Naive thymus-derived CD4-positive, alpha-beta T cell (primary cell): Measurements from ENCODE around the gene NSD2. TPM values are rescaled to one million over a fixed set of nuclear protein-coding genes. Genes with fewer than 3 reads are reported as not detected.
A peak's percentile ranks its signal among the peaks of the same experiment; 100 is the strongest.
"Not testable (repeated sequence)": the region's sequence is repeated elsewhere in the genome, so short reads cannot be mapped to it uniquely, and the experiment has no call there.

Source experiments
- ATAC-seq: fragments of 150-1000 bp; cut with Tn5 transposase; 2 replicates; pipeline ENCODE4 v1.10.0; 2021; ENCODE audit warnings: mild to moderate bottlenecking, moderate library complexity
- CTCF ChIA-PET: fragments of 350-600 bp; sonication (Branson Sonifier 250); formaldehyde crosslinking; loops from one replicate; lab custom pipeline; 2021; ENCODE audit warnings: antibody characterized with exemption; lab: Charles Lee
- POLR2A ChIA-PET: fragments of 350-600 bp; sonication (Branson Sonifier 250); formaldehyde crosslinking; loops from one replicate; lab custom pipeline; 2021; ENCODE audit warnings: antibody characterized with exemption, inconsistent platforms; lab: Charles Lee
- DNase-seq, 9 donors: peaks; one replicate each; pipeline versions ENCODE4 v3.0.0 to v3.0.0-alpha.2; 2020 to 2022; ENCODE audit warnings: mixed read lengths in 1 of 9
- H3K27ac ChIP-seq: one replicate; pipeline ENCODE4 v1.7.0; 2013; ENCODE audit warnings: mild to moderate bottlenecking, low read depth, low read length, moderate library complexity
- H3K27me3 ChIP-seq, 2 donors: one replicate each; pipeline ENCODE4 v1.7.0; 2013; ENCODE audit warnings: low read length in 2 of 2, mild to moderate bottlenecking in 2 of 2, moderate library complexity in 2 of 2; ENCODE audit not compliant: control insufficient read depth in 2 of 2, insufficient read depth in 2 of 2
- H3K36me3 ChIP-seq, 3 experiments: 1 replicate in 2 of 3; 2 replicates in 1 of 3; pipeline ENCODE4 v1.7.0; 2013; ENCODE audit warnings: low read length in 3 of 3, mild to moderate bottlenecking in 3 of 3, moderate library complexity in 1 of 3; ENCODE audit not compliant: insufficient read depth in 3 of 3, control insufficient read depth in 2 of 3
- H3K4me1 ChIP-seq, 2 donors: one replicate each; pipeline ENCODE4 v1.7.0; 2013; ENCODE audit warnings: low read length in 2 of 2, mild to moderate bottlenecking in 2 of 2, moderate library complexity in 1 of 2; ENCODE audit not compliant: control insufficient read depth in 2 of 2, insufficient read depth in 2 of 2
- H3K4me3 ChIP-seq: 2 replicates; pipeline ENCODE4 v1.7.0; 2013; ENCODE audit warnings: mild to moderate bottlenecking, low read length
- H3K9me3 ChIP-seq, 3 experiments: 1 replicate in 2 of 3; 2 replicates in 1 of 3; pipeline ENCODE4 v1.7.0; 2013; ENCODE audit warnings: low read length in 3 of 3; ENCODE audit not compliant: control insufficient read depth in 2 of 3
- H3K27ac Mint-ChIP-seq, 9 donors: one replicate each; pipeline ENCODE4 v1.8.0; 2020 to 2022; ENCODE audit warnings: mixed read lengths in 9 of 9, mild to moderate bottlenecking in 8 of 9, moderate library complexity in 5 of 9, inconsistent platforms in 2 of 9
- H3K27me3 Mint-ChIP-seq, 5 donors: one replicate each; pipeline ENCODE4 v1.8.0; 2021 to 2022; ENCODE audit warnings: mixed read lengths in 5 of 5, mild to moderate bottlenecking in 1 of 5
- H3K36me3 Mint-ChIP-seq, 5 donors: one replicate each; pipeline ENCODE4 v1.8.0; 2020 to 2022; ENCODE audit warnings: mixed read lengths in 5 of 5, mild to moderate bottlenecking in 3 of 5, inconsistent platforms in 1 of 5
- H3K4me1 Mint-ChIP-seq, 7 donors: one replicate each; pipeline ENCODE4 v1.8.0; 2020 to 2022; ENCODE audit warnings: mixed read lengths in 7 of 7, mild to moderate bottlenecking in 3 of 7, inconsistent platforms in 1 of 7
- H3K4me3 Mint-ChIP-seq, 10 donors: one replicate each; pipeline ENCODE4 v1.8.0; 2020 to 2022; ENCODE audit warnings: mild to moderate bottlenecking in 10 of 10, mixed read lengths in 10 of 10, moderate library complexity in 6 of 10, inconsistent platforms in 2 of 10
- H3K9me3 Mint-ChIP-seq, 11 donors: one replicate each; pipeline ENCODE4 v1.8.0; 2020 to 2022; ENCODE audit warnings: mixed read lengths in 11 of 11, mild to moderate bottlenecking in 4 of 11, inconsistent platforms in 1 of 11, moderate library complexity in 1 of 11
- intact Hi-C, 2 donors: fragments of 100-400 bp; cut with micrococcal nuclease; formaldehyde crosslinking; loops; one replicate each; pipeline ENCODE4 v1.15.1; 2023
- polyA plus RNA-seq, 2 donors: library from polyadenylated mRNA; unstranded; fragments of 300-500 nt; fragmentation: Illumina TruSeq; gene quantifications; one replicate each; pipeline ENCODE4 v1.2.3, GENCODE V29; 2021
- total RNA-seq, 6 experiments: library from RNA in 5 of 6; stranded (reverse) in 5 of 6; gene quantifications; 1 replicate in 5 of 6; 2 replicates in 1 of 6; pipeline ENCODE4 v1.2.3 and lab custom pipeline; 2021 to 2026

Gene NSD2
- total and polyA plus RNA-seq, 7 experiments from 2014 or later: 2.7 to 207 (median 37.3) TPM

- intact Hi-C loops: loop anchor here in 1 of 2 donors (1.0 to 5.0 kb wide), 2 partner anchors 162 to 277 kb away; no protein-coding TSS in a partner anchor
- peaks cover 7 to 35% (median 22%) of the 10 kb centered on the region in 5 donors for H3K36me3 Mint-ChIP-seq
- H3K27me3 ChIP-seq: no peaks in the 10 kb centered on the region
- DNase-seq: no peak
- no peak for ATAC-seq
- H3K27ac Mint-ChIP-seq: peak overlapping the region in 5 of 9 donors; percentile 6 to 62 (median 12)
- H3K9me3 ChIP-seq: no peaks in the 10 kb centered on the region
- H3K36me3 ChIP-seq: peaks cover 0 to 15% (median 0%) of the 10 kb centered on the region in 3 experiments
- no peak overlapping the region for H3K4me3 ChIP-seq
- ChIA-PET POLR2A (interaction anchor here (1.0 kb wide), 1 partner anchor 8 kb away, joined by 3 read pairs; no protein-coding TSS in a partner anchor), CTCF (no interaction called here)
- no peak overlapping the region for H3K4me3 Mint-ChIP-seq
- H3K4me1 ChIP-seq: no peaks in the 10 kb centered on the region
- H3K4me1 Mint-ChIP-seq: peaks cover 3 to 48% (median 19%) of the 10 kb centered on the region in 7 donors
- H3K9me3 Mint-ChIP-seq: peaks cover 0 to 6% (median 0%) of the 10 kb centered on the region in 11 donors
- no peaks in the 10 kb centered on the region for H3K27me3 Mint-ChIP-seq
- no peak overlapping the region for H3K27ac ChIP-seq
Measured at GRCh38 chr4:1910643-1911042, 39.5 kb downstream of the NSD2 start.

- H3K27ac ChIP-seq, H3K9me3 ChIP-seq, ATAC-seq, H3K27me3 ChIP-seq, H3K4me3 Mint-ChIP-seq, H3K9me3 Mint-ChIP-seq, H3K4me3 ChIP-seq, DNase-seq, H3K27me3 Mint-ChIP-seq, CTCF ChIA-PET, H3K4me1 ChIP-seq: not testable (repeated sequence)
- POLR2A ChIA-PET: interaction anchor here (1.0 kb wide), 1 partner anchor 8 kb away, joined by 3 read pairs; no protein-coding TSS in a partner anchor
- H3K4me1 Mint-ChIP-seq: peaks cover 3 to 42% (median 14%) of the 10 kb centered on the region in 7 donors
- H3K27ac Mint-ChIP-seq: peak overlapping the region in 1 of 9 donors; percentile 8
- H3K36me3 ChIP-seq: peaks cover 0 to 16% (median 0%) of the 10 kb centered on the region in 3 experiments
- peaks cover 7 to 36% (median 22%) of the 10 kb centered on the region in 5 donors for H3K36me3 Mint-ChIP-seq
- intact Hi-C loops: loop anchor here in 1 of 2 donors (5.0 kb wide), 1 partner anchor 276 kb away; no protein-coding TSS in a partner anchor
Measured at GRCh38 chr4:1911316-1911715, 40.1 kb downstream of the NSD2 start.

GRCh38 chr4:1922821-1923220 lies 51.6 kb downstream of the NSD2 start:
- POLR2A ChIA-PET: no interaction called here
- Histone ChIP-seq H3K36me3 (peaks cover 9 to 19% (median 10%) of the 10 kb centered on the region in 3 experiments), H3K27ac (no peak overlapping the region), H3K4me1 (no peaks in the 10 kb centered on the region), H3K9me3 (no peaks in the 10 kb centered on the region), H3K4me3 (no peak overlapping the region), H3K27me3 (no peaks in the 10 kb centered on the region)
- CTCF ChIA-PET: interaction anchor here (1.1 kb wide), 1 partner anchor 23 kb away, joined by 3 read pairs; no protein-coding TSS in a partner anchor
- no peak overlapping the region for H3K4me3 Mint-ChIP-seq
- no peak for ATAC-seq
- H3K4me1 Mint-ChIP-seq: peaks cover 0 to 3% (median 0%) of the 10 kb centered on the region in 7 donors
- DNase-seq: no peak
- H3K36me3 Mint-ChIP-seq: peaks cover 5 to 22% (median 12%) of the 10 kb centered on the region in 5 donors
- peak overlapping the region in 1 of 9 donors; percentile 73 for H3K27ac Mint-ChIP-seq
- intact Hi-C loops: no loop called here
- H3K9me3 Mint-ChIP-seq: no peaks in the 10 kb centered on the region
- no peaks in the 10 kb centered on the region for H3K27me3 Mint-ChIP-seq

- no peak overlapping the region for H3K4me3 Mint-ChIP-seq
- Histone ChIP-seq H3K36me3 (peaks cover 0 to 19% (median 5%) of the 10 kb centered on the region in 3 experiments), H3K27ac (no peak overlapping the region), H3K4me3 (no peak overlapping the region), H3K27me3 (no peaks in the 10 kb centered on the region), H3K4me1 (no peaks in the 10 kb centered on the region), H3K9me3 (no peaks in the 10 kb centered on the region)
- ATAC-seq: no peak
- no peaks in the 10 kb centered on the region for H3K27me3 Mint-ChIP-seq
- H3K4me1 Mint-ChIP-seq: peaks cover 0 to 7% (median 0%) of the 10 kb centered on the region in 7 donors
- no peak overlapping the region for H3K27ac Mint-ChIP-seq
- POLR2A ChIA-PET: interaction anchor here (0.8 kb wide), 1 partner anchor 65 kb away, joined by 5 read pairs; no protein-coding TSS in a partner anchor
- DNase-seq: no peak
- CTCF ChIA-PET: no interaction called here
- H3K9me3 Mint-ChIP-seq: no peaks in the 10 kb centered on the region
- peaks cover 5 to 29% (median 8%) of the 10 kb centered on the region in 5 donors for H3K36me3 Mint-ChIP-seq
- intact Hi-C loops: no loop called here
Measured at GRCh38 chr4:1927675-1928074, 56.5 kb downstream of the NSD2 start.

- no peak overlapping the region for H3K4me3 ChIP-seq
- no peaks in the 10 kb centered on the region for H3K9me3 ChIP-seq
- H3K4me1 ChIP-seq: no peaks in the 10 kb centered on the region
- no peaks in the 10 kb centered on the region for H3K27me3 ChIP-seq
- ChIA-PET CTCF (interaction anchor here (0.6 kb wide), 1 partner anchor 11 kb away, joined by 3 read pairs; no protein-coding TSS in a partner anchor), POLR2A (interaction anchor here (0.8 kb wide), 1 partner anchor 66 kb away, joined by 5 read pairs; no protein-coding TSS in a partner anchor)
- Mint-ChIP-seq H3K4me1 (peaks cover 0 to 7% (median 0%) of the 10 kb centered on the region in 7 donors), H3K27me3 (no peaks in the 10 kb centered on the region), H3K27ac (peak overlapping the region in 2 of 9 donors; percentile 16 to 46), H3K4me3 (no peak overlapping the region), H3K9me3 (no peaks in the 10 kb centered on the region), H3K36me3 (peaks cover 5 to 23% (median 8%) of the 10 kb centered on the region in 5 donors)
- no peak for DNase-seq
- peaks cover 0 to 20% (median 5%) of the 10 kb centered on the region in 3 experiments for H3K36me3 ChIP-seq
- peak; percentile 86 for ATAC-seq
- intact Hi-C loops: no loop called here
- no peak overlapping the region for H3K27ac ChIP-seq
Measured at GRCh38 chr4:1928356-1929239, 57.4 kb downstream of the NSD2 start.

GRCh38 chr4:1932736-1933135 lies 61.5 kb downstream of the NSD2 start:
- Histone ChIP-seq H3K36me3 (peaks cover 5 to 25% (median 5%) of the 10 kb centered on the region in 3 experiments), H3K4me3 (no peak overlapping the region), H3K27me3 (no peaks in the 10 kb centered on the region), H3K4me1 (no peaks in the 10 kb centered on the region), H3K27ac (no peak overlapping the region), H3K9me3 (no peaks in the 10 kb centered on the region)
- Mint-ChIP-seq H3K4me3 (no peak overlapping the region), H3K27ac (no peak overlapping the region), H3K4me1 (peaks cover 0 to 7% (median 0%) of the 10 kb centered on the region in 7 donors), H3K9me3 (no peaks in the 10 kb centered on the region), H3K36me3 (peaks cover 5 to 23% (median 8%) of the 10 kb centered on the region in 5 donors), H3K27me3 (no peaks in the 10 kb centered on the region)
- ATAC-seq: no peak
- intact Hi-C loops: no loop called here
- no peak for DNase-seq
- POLR2A ChIA-PET: no interaction called here
- CTCF ChIA-PET: no interaction called here
